A673 (cell line): ENCODE results near the gene PMFBP1. TPM values are rescaled to one million over a fixed set of nuclear protein-coding genes. Genes with fewer than 3 reads are reported as not detected.

Experiments
- BruUV-seq: library from RNA; stranded (reverse); fragments of 400-500 nt; replicated peaks from 2 replicates; lab custom pipeline; 2021; lab: Mats Ljungman, UMichigan
- CTCF ChIA-PET: fragments of 300-600 bp; sonication (Branson Sonifier 250); formaldehyde crosslinking; loops from one replicate; lab custom pipeline; 2022; ENCODE audit warnings: antibody characterized with exemption; lab: Charles Lee
- POLR2A ChIA-PET: fragments of 300-600 bp; sonication (Branson Sonifier 250); formaldehyde crosslinking; loops from one replicate; lab custom pipeline; 2022; ENCODE audit warnings: antibody characterized with exemption; ENCODE audit not compliant: low non-redundant PET; lab: Charles Lee
- DNase-seq: peaks from one replicate; pipeline ENCODE4 v3.0.0-alpha.2; 2015; ENCODE audit warnings: low spot score
- H3K27ac ChIP-seq: fragments of 200-600 bp; sonication (generic); 2 replicates; pipeline ENCODE4 v1.5.1; 2016; ENCODE audit warnings: mixed run types, low read depth, mild to moderate bottlenecking, mixed read lengths, antibody characterized with exemption, low read length; ENCODE audit not compliant: poor library complexity, severe bottlenecking
- H3K27me3 ChIP-seq: fragments of 200-600 bp; sonication (generic); replicated peaks from 2 replicates; pipeline ENCODE4 v1.6.1; 2017; ENCODE audit warnings: mixed run types, low read depth, mild to moderate bottlenecking, mixed read lengths, antibody characterized with exemption, low read length; ENCODE audit not compliant: insufficient read depth, poor library complexity
- H3K36me3 ChIP-seq: fragments of 200-600 bp; sonication (generic); 2 replicates; pipeline ENCODE4 v1.6.1; 2016; ENCODE audit warnings: mixed run types, mild to moderate bottlenecking, mixed read lengths, antibody characterized with exemption, low read length; ENCODE audit not compliant: insufficient read depth, poor library complexity, severe bottlenecking
- H3K4me1 ChIP-seq: fragments of 200-600 bp; sonication (generic); 2 replicates; pipeline ENCODE4 v1.6.1; 2017; ENCODE audit warnings: mixed run types, mild to moderate bottlenecking, mixed read lengths, antibody characterized with exemption, low read length; ENCODE audit not compliant: insufficient read depth, poor library complexity, severe bottlenecking
- H3K4me3 ChIP-seq: fragments of 200-600 bp; sonication (generic); 2 replicates; pipeline ENCODE4 v1.5.1; 2016; ENCODE audit warnings: low read depth, mixed run types, mild to moderate bottlenecking, mixed read lengths, low read length; ENCODE audit not compliant: poor library complexity, severe bottlenecking
- H3K9me3 ChIP-seq: fragments of 200-600 bp; sonication (generic); 2 replicates; pipeline ENCODE4 v1.6.1; 2016; ENCODE audit warnings: mixed run types, low read depth, mild to moderate bottlenecking, mixed read lengths, antibody characterized with exemption, low read length; ENCODE audit not compliant: poor library complexity, severe bottlenecking
- EZH2 ChIP-seq: fragments of 200-600 bp; sonication (generic); IDR thresholded peaks from 2 replicates; pipeline ENCODE4 v1.6.1; 2017; ENCODE audit warnings: borderline replicate concordance, low read depth, mild to moderate bottlenecking, mixed read lengths, antibody characterized with exemption, low read length; ENCODE audit not compliant: poor library complexity, severe bottlenecking
- intact Hi-C: fragments of 100-400 bp; cut with micrococcal nuclease; formaldehyde crosslinking; loops from one replicate; pipeline ENCODE4 v1.10.0; 2022; ENCODE audit not compliant: unreplicated experiment
- total RNA-seq: library from RNA; stranded (reverse); gene quantifications from 2 replicates; pipeline ENCODE4 v1.2.3, GENCODE V29; 2021
- TF ChIP-seq, protein P1 (sequence below): fragments of 300-800, 200-600 bp; sonication (generic); conservative IDR thresholded peaks from 2 replicates; pipeline ENCODE4 v1.5.1; 2017; ENCODE audit warnings: low read depth, mild to moderate bottlenecking, antibody characterized with exemption, low read length, moderate library complexity, mixed read lengths

Gene PMFBP1
- total RNA-seq, 1 experiment from 2014 or later: 1.2 TPM

DNA sequence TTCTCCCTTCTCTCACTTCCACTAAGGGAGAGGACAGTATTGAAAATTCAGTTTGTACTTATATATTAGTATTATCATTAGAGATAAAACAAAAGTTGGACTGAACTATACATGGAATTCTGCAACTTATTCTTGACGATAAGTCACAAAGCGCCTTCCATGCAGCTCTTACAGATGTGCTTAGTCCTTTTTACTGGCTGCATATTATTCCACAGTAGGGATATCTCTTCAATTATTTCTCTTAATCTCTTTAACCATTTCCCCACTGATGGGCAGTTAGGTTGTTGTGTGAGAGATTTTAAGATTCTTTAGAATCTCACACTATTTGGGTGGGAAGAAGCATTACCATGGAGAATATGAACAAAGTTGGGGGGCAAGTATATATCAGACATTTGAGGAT is 32.0 kb downstream of the PMFBP1 start:
- ChIA-PET CTCF (no interaction called here), POLR2A (no interaction called here)
- intact Hi-C loops: no loop called here

DNA sequence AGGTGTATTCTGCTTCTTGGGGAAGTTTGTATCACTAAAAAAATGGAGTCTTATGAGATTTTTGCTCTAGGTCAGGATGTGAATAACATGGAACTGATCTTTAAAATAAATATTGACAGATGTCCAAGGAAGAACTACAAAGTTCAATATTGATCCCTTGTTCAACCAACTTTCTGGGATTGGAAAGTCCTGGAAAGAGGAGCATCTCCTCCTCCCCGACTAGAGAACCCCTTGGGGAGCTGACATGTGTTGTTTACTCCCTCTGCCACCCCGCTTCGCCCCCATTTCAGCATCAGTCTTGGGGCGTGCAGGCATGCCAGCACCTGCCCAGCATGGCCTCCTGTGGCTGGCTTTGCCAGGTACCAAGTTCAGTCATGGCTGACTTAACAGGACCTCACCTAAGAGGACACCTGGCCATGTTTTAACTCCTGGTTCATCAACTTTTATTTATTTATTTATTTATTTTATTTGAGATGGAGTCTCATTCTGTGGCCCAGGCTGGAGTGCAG is 33.8 kb downstream of the PMFBP1 start:
- Histone ChIP-seq H3K9me3 (no peaks in the 10 kb centered on the region), H3K27ac (no peak overlapping the region), H3K36me3 (no peaks in the 10 kb centered on the region), H3K4me3 (no peak overlapping the region), H3K4me1 (no peaks in the 10 kb centered on the region), H3K27me3 (peaks cover 16% of the 10 kb centered on the region)
- ChIA-PET CTCF (no interaction called here), POLR2A (no interaction called here)
- TF ChIP-seq, protein P1, sequence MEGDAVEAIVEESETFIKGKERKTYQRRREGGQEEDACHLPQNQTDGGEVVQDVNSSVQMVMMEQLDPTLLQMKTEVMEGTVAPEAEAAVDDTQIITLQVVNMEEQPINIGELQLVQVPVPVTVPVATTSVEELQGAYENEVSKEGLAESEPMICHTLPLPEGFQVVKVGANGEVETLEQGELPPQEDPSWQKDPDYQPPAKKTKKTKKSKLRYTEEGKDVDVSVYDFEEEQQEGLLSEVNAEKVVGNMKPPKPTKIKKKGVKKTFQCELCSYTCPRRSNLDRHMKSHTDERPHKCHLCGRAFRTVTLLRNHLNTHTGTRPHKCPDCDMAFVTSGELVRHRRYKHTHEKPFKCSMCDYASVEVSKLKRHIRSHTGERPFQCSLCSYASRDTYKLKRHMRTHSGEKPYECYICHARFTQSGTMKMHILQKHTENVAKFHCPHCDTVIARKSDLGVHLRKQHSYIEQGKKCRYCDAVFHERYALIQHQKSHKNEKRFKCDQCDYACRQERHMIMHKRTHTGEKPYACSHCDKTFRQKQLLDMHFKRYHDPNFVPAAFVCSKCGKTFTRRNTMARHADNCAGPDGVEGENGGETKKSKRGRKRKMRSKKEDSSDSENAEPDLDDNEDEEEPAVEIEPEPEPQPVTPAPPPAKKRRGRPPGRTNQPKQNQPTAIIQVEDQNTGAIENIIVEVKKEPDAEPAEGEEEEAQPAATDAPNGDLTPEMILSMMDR: no peak
- TF ChIP-seq EZH2: no peak
- no TSS peak for BruUV-seq
- intact Hi-C loops: no loop called here
- no peak for DNase-seq

More for the DNA sequence above, 32.0 kb downstream of the PMFBP1 start:
- Histone ChIP-seq H3K27ac (no peak overlapping the region), H3K9me3 (no peaks in the 10 kb centered on the region), H3K36me3 (no peaks in the 10 kb centered on the region), H3K27me3 (peaks cover 16% of the 10 kb centered on the region), H3K4me1 (no peaks in the 10 kb centered on the region), H3K4me3 (no peak overlapping the region)
- DNase-seq: no peak
- BruUV-seq: no TSS peak
- TF ChIP-seq EZH2: no peak
- TF ChIP-seq, protein P1: no peak

DNA sequence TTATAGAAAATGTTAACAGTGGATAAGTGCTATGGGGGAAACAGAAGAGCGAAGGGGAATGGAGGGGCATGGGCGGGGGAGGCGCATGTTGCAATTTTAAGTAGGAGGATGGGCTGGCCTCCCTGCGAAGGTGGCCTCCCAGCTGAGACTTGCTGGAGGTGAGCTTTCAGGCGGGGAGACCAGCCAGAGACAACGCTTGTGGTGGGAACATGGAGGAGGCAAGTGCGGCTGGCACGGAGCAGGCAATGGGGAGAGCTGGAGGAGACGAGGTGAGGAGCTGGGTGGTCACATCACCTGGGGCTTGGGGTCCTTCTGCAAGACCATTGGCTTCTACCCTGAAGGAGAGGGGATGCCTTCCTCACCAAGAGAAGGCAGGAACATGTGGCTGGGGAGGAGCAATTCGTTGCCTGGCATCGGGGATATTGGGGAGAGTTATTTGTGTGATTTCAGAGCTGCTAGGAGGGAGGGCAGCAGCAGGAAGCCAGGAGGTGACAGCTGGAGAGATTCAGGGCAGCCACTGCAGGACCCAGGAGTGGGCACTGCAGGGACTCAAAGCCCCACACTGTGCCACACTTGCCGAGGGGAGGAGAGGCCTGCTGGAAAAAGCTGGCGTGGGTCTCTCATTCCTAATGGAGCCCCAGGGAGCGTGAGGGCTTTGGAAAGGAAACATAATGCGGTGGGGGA is 34.4 kb downstream of the PMFBP1 start:
- Histone ChIP-seq H3K4me1 (no peaks in the 10 kb centered on the region), H3K27ac (no peak overlapping the region), H3K9me3 (no peaks in the 10 kb centered on the region), H3K4me3 (no peak overlapping the region), H3K36me3 (no peaks in the 10 kb centered on the region), H3K27me3 (peaks cover 16% of the 10 kb centered on the region)
- POLR2A ChIA-PET: no interaction called here
- CTCF ChIA-PET: no interaction called here
- DNase-seq: no peak
- no TSS peak for BruUV-seq
- TF ChIP-seq EZH2: no peak
- TF ChIP-seq, protein P1: no peak
- intact Hi-C loops: no loop called here
